Immature natural killer cell (primary cell): ENCODE data around the gene SREBF1. TPM values are rescaled to one million over a fixed set of nuclear protein-coding genes. Genes with fewer than 3 reads are reported as not detected.

Source experiments
- DNase-seq, 3 donors: peaks; one replicate each; pipeline ENCODE4 v3.0.0; 2022; ENCODE audit warnings: mixed read lengths in 1 of 3
- H3K27ac Mint-ChIP-seq, 6 donors: one replicate each; pipeline ENCODE4 v1.8.0; 2020; ENCODE audit warnings: mixed read lengths in 6 of 6, mild to moderate bottlenecking in 5 of 6, inconsistent platforms in 4 of 6, moderate library complexity in 3 of 6
- H3K27me3 Mint-ChIP-seq, 3 donors: one replicate each; pipeline ENCODE4 v1.8.0; 2020 to 2021; ENCODE audit warnings: low read depth in 3 of 3, mild to moderate bottlenecking in 3 of 3, mixed read lengths in 3 of 3, moderate library complexity in 3 of 3, inconsistent platforms in 1 of 3
- H3K36me3 Mint-ChIP-seq, 3 donors: one replicate each; pipeline ENCODE4 v1.8.0; 2020; ENCODE audit warnings: mixed read lengths in 3 of 3, inconsistent platforms in 2 of 3, mild to moderate bottlenecking in 2 of 3
- H3K4me1 Mint-ChIP-seq, 2 donors: one replicate each; pipeline ENCODE4 v1.8.0; 2020; ENCODE audit warnings: inconsistent platforms in 2 of 2, mild to moderate bottlenecking in 2 of 2, mixed read lengths in 2 of 2, moderate library complexity in 1 of 2
- H3K4me3 Mint-ChIP-seq, 5 donors: one replicate each; pipeline ENCODE4 v1.8.0; 2020; ENCODE audit warnings: mild to moderate bottlenecking in 5 of 5, mixed read lengths in 5 of 5, inconsistent platforms in 3 of 5, moderate library complexity in 3 of 5
- H3K9me3 Mint-ChIP-seq, 6 donors: one replicate each; pipeline ENCODE4 v1.8.0; 2020; ENCODE audit warnings: mild to moderate bottlenecking in 6 of 6, mixed read lengths in 6 of 6, inconsistent platforms in 4 of 6, moderate library complexity in 3 of 6
- polyA plus RNA-seq, 3 donors: library from polyadenylated mRNA; unstranded; fragments of 300-500 nt; fragmentation: Illumina TruSeq; gene quantifications; one replicate each; pipeline ENCODE4 v1.2.3, GENCODE V29; 2021

SREBF1 gene
- polyA plus RNA-seq, 3 donors from 2014 or later: 2.9 to 13.4 (median 4.4) TPM

DNA sequence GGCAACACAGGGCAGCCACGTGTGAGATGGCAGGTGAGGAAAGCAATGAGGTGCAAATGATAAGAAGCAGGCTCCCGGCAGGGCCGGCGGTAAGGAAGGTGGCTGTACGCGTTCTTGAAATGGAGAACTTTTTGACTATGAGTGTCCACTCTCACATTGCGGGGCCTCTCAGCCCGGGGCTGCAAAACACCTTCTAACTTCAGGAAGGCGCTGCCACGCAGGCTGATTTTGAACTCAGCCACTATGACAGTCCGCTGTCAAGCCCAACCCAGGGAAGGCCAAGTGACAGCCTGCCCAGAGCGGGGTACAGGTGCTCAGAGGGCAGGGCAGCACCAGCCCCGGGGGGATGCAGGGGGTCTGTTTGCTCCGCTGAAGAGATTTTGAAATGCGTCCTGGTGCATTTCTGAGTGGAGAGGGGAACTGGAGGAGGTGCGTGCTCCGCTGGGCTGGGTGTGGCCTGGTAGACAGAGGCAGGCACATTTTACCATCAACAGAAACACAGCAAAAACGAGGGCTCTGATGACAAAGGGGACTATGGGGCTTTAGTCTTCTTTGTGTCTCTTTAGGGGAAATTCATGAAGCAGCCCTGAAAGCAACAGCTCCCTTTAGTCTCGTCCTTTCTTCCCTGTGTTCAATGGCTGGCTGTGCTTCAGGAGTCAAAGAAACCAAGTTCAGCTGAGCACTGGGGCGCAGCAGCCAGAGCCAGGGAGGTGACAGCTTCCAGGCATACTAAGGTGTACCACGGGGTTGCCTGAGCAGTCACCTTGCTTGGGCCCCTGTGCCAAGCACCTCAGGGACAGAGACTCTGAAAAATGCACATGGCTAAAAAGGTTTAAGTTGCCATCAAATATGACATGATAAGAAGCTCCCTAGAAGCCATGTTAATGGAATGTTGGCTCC lies 14.6 kb upstream of the SREBF1 start:
- no peak for DNase-seq
- Mint-ChIP-seq H3K36me3 (no peaks in the 10 kb centered on the region), H3K9me3 (no peaks in the 10 kb centered on the region), H3K27ac (peak overlapping the region; percentile 90 to 97 (median 96)), H3K4me3 (peak overlapping the region; percentile 70 to 84 (median 79)), H3K27me3 (peaks cover 0 to 21% (median 15%) of the 10 kb centered on the region in 3 donors), H3K4me1 (peaks cover 52 to 54% of the 10 kb centered on the region in 2 donors)

DNA sequence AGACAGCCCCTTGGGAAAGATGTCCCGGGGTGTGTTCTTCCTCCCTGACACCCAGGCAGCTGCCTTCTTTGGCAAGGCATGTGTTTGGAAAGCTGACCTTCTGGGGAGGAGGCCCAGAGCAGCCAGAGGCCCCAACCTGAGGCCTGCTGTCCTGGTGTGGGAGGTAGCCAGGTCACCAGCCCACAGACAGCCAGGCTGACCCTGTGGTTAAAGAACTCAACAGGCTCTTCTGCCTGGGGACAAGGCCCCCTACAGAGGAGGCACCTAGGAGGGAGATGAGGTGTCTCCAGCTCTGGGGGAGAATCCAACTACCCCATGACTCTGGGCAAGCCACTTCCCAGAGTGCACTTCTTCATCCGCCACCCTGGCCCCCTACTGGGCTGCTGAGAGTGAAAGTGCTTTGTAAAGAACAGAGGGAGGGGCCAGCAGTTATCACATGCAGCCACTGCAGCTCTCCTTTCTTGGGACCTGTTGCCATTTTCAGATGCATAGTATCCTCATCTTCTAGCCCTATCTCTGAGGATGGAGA lies 13.1 kb upstream of the SREBF1 start:
- peak; percentile 76 to 79 (median 76) for DNase-seq
- H3K27ac Mint-ChIP-seq: peak overlapping the region; percentile 90 to 97 (median 96)
- peak overlapping the region; percentile 70 to 84 (median 79) for H3K4me3 Mint-ChIP-seq
- no peaks in the 10 kb centered on the region for H3K36me3 Mint-ChIP-seq
- no peaks in the 10 kb centered on the region for H3K9me3 Mint-ChIP-seq
- peaks cover 52 to 57% of the 10 kb centered on the region in 2 donors for H3K4me1 Mint-ChIP-seq
- H3K27me3 Mint-ChIP-seq: peaks cover 0 to 21% (median 13%) of the 10 kb centered on the region in 3 donors

DNA sequence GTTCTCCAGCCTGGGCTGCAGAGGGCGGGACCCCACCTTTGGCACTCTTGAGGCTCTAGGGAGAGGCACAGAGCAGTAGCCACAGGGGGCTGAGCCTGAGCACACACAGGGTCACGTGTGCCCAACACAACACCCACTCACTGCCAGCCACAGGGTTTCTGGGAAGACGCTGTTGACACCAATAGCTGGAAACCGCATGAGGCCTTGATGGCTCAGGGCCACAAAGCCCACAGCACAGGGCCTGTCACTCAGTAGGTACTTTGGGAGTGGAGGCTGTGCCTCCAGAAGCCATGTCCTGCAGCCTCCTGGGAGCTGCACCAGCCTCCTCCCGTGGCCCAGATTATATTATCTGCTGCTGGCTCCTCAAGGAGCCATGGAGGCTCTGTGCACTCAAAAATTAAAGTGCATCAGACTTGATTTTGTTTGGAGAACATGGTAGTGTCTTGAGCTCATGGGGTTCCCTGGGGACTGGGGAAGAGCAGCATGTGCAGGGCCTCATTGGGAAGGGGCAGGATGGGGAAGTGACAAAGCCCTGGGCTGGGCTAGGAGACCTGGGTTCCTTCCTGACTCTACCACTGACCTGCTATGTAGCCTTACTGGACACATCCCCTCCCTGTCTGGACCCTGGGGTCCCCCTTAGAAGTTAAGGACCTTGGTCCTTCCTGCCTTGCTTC lies 12.5 kb upstream of the SREBF1 start:
- H3K36me3 Mint-ChIP-seq: no peaks in the 10 kb centered on the region
- H3K4me1 Mint-ChIP-seq: peaks cover 52 to 57% of the 10 kb centered on the region in 2 donors
- peaks cover 0 to 21% (median 13%) of the 10 kb centered on the region in 3 donors for H3K27me3 Mint-ChIP-seq
- peak overlapping the region; percentile 90 to 97 (median 96) for H3K27ac Mint-ChIP-seq
- peak overlapping the region; percentile 73 to 84 (median 79) for H3K4me3 Mint-ChIP-seq
- no peaks in the 10 kb centered on the region for H3K9me3 Mint-ChIP-seq
- peak; percentile 85 to 87 (median 86) for DNase-seq

DNA sequence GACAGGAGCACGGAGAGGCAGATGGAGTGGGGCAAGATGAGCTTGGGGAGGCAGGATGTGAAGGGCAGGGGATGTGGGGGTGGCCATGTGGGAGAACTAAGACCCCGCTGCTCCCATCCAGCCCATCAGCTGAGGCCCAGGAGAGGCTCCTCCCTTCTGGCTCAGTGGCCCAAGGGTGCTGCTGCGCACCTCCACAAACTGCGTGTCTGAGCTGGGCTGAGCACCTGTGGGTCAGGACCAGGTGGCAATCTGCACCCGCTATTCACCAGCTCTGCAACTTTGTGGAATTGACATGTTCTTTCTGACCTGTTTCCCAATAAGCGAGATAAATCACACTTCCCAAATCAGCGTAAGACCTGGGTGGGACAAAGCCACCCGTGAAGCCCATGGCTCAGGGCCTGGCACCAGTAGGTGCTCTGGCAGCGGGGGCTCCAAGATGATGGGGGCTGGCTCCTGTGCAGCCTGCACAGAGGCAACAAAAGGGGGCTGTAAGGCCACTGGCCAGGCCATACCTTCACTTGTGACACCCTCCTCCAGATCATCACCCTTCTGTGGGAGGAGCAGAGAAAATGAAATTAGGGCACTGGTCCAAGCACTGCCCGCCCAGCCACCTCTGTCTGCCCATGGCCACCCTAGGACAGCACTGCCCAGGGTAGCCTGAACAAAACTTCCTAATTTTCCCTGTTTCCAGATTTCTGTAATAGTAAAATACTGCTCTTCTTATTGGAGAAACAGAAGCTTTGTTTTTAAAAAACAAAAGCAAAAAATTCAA lies 11.7 kb upstream of the SREBF1 start:
- DNase-seq: no peak
- Mint-ChIP-seq H3K27ac (peak overlapping the region; percentile 90 to 97 (median 96)), H3K4me3 (peak overlapping the region; percentile 73 to 84 (median 73)), H3K27me3 (peaks cover 0 to 21% (median 13%) of the 10 kb centered on the region in 3 donors), H3K9me3 (no peaks in the 10 kb centered on the region), H3K36me3 (no peaks in the 10 kb centered on the region), H3K4me1 (peaks cover 52 to 57% of the 10 kb centered on the region in 2 donors)

DNA sequence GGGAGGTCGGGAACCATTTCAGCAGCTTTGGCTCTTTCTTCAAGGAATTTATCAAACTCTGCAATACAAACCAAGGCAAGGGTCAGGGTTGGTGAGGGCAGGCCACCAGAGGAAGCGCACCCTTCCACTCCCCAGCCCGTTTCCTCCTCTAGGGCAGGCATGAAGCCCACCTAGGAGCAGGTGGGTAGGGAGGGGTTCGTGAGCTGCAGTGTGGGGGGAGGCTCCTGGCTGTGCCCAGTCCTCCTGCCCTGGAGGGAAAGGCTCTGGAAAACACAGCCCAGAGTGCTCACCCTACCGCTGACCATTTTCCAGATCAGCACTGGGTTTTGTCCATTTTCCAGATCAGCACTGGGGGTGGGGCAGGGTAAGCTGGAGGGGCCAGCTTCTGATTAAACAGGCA lies 10.9 kb upstream of the SREBF1 start:
- Mint-ChIP-seq H3K27ac (peak overlapping the region in 3 of 6 donors; percentile 13 to 71 (median 37)), H3K27me3 (peaks cover 0 to 21% (median 15%) of the 10 kb centered on the region in 3 donors), H3K36me3 (no peaks in the 10 kb centered on the region), H3K4me1 (peaks cover 52 to 57% of the 10 kb centered on the region in 2 donors), H3K4me3 (peak overlapping the region in 3 of 5 donors; percentile 13 to 36 (median 13)), H3K9me3 (no peaks in the 10 kb centered on the region)
- no peak for DNase-seq

DNA sequence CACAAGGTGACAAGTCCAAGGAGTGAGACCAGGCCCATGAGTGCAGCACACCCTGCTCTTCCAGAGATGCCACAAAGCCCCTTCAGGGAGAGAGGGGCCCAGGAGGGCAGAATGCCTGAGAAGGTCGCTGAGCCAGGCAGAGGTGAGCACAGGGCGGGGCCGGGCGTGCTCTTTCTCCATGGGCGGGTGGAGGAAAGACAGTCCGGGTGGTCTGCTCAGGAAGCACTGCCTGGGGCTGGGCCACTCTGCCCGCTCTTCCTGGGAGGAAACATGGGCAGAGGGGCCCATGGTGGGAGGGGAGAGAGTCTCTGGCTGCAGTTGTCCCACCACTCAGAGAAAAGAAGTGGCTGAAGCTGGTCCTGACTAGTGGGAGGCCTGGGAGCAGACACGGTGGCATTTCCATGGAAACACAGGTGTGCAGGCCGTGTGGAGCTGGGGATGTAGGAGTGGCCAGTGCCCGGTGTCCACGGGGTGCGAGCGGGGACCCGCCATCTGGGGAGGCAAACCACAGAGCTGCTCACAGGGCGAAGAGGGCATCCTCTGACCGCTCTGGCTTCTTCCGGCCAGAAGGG lies 10.4 kb upstream of the SREBF1 start:
- H3K27me3 Mint-ChIP-seq: peaks cover 0 to 21% (median 15%) of the 10 kb centered on the region in 3 donors
- no peaks in the 10 kb centered on the region for H3K36me3 Mint-ChIP-seq
- H3K9me3 Mint-ChIP-seq: no peaks in the 10 kb centered on the region
- DNase-seq: no peak
- peaks cover 50 to 56% of the 10 kb centered on the region in 2 donors for H3K4me1 Mint-ChIP-seq
- peak overlapping the region in 3 of 5 donors; percentile 13 to 36 (median 13) for H3K4me3 Mint-ChIP-seq
- peak overlapping the region in 3 of 6 donors; percentile 24 to 71 (median 37) for H3K27ac Mint-ChIP-seq

DNA sequence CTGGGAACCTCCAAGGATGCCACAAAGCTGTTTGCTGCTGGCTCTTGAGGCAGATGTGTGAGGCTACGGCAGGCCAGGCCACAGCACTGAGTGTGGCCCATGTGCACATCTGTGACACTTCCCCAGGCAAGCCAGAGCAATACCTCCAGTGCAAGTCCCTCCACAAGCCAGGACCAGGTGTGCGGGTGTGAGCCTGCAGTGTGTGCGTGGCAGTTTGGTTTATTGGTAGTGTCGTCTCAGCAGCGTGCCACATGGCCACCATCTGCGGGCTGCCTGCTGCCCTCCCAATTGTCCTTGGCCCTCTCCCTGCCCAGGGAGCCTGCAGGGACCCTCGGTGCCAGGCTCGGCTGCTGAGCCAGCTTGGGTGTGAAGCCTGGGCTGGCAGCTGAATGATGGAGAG lies 9.9 kb upstream of the SREBF1 start:
- DNase-seq: no peak
- peaks cover 0 to 19% (median 15%) of the 10 kb centered on the region in 3 donors for H3K27me3 Mint-ChIP-seq
- peak overlapping the region in 2 of 6 donors; percentile 34 to 53 for H3K27ac Mint-ChIP-seq
- H3K36me3 Mint-ChIP-seq: no peaks in the 10 kb centered on the region
- H3K9me3 Mint-ChIP-seq: no peaks in the 10 kb centered on the region
- H3K4me3 Mint-ChIP-seq: no peak overlapping the region
- H3K4me1 Mint-ChIP-seq: peaks cover 44 to 51% of the 10 kb centered on the region in 2 donors

DNA sequence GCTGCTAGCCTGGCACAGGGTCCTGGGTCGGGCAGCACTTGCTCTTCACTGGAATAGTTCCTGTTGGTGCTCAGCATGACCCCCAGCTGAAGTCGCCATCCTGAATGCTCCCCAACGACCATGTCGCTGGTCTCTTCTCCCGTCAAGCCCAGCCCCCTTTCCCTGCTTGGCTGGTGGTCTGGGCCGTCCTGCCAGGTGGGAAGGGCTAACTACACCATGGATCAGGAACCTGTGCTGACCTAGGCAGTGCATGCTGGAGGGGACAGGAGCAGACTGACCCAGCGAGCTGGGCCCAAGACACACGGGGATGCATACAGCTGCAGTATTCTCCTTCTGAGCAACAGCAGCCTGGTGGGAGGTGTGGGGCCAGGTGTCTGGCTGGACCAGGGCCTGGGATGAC lies 9.2 kb upstream of the SREBF1 start:
- Mint-ChIP-seq H3K4me3 (no peak overlapping the region), H3K4me1 (peaks cover 41 to 48% of the 10 kb centered on the region in 2 donors), H3K27ac (peak overlapping the region in 1 of 6 donors; percentile 28), H3K9me3 (no peaks in the 10 kb centered on the region), H3K27me3 (peaks cover 0 to 16% (median 15%) of the 10 kb centered on the region in 3 donors), H3K36me3 (no peaks in the 10 kb centered on the region)
- DNase-seq: no peak

DNA sequence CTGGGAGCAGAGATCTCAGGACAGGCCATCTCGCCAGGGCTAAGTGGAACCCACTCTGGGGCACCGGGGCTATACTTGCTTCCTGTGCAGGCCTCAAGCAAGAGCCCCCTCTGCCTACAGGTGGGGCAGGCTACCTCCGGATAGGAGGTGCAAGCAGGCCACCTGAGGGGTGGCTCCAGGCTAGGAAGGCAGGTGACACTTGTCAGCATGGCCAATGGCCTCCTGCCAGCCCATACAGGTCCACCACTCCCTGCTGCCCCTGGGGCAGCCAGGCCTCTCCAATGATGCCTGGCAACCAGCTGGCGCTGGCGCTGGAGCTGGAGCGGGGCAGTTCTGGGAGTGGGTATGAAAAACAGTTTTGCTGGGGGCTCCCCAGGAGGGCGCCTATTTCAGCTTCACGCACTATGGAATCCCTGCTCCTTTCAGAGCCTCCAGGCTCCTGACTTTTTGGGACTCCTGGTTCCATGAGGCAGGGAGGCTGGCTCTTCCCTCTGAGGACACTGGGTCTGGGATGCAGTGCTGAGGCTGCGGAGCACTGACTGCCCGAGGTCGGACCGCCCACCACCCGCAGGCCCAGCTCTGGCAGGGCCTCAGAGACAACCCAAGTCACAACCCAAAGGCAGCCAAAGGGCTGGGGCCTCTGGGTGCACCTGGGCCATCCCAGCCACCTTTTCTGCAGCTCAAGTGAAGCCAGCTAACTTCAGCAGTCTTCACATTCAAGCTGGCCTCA lies 8.4 kb upstream of the SREBF1 start:
- H3K36me3 Mint-ChIP-seq: no peaks in the 10 kb centered on the region
- H3K27me3 Mint-ChIP-seq: peaks cover 0 to 12% (median 11%) of the 10 kb centered on the region in 3 donors
- peaks cover 37 to 42% of the 10 kb centered on the region in 2 donors for H3K4me1 Mint-ChIP-seq
- no peaks in the 10 kb centered on the region for H3K9me3 Mint-ChIP-seq
- H3K27ac Mint-ChIP-seq: no peak overlapping the region
- no peak for DNase-seq
- no peak overlapping the region for H3K4me3 Mint-ChIP-seq

DNA sequence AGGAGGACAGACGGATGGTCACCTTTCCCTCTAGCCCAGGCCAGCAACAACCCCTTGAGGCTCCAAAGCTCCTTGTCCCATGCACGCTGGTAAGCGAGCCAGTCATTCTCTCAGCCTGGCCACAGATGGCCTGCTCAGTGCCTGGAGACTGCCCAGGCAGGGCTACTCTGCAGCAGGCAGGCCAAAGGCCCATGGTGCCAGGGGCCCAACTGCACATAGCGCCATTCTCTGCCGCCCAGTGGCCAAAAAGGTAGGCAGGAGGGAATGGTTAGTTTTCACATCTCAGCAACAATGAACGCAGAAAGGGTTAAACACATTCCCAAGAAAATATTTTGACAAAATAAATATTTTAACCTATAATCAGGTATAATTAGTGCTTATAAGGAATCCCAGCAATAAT lies 7.7 kb upstream of the SREBF1 start:
- no peak overlapping the region for H3K4me3 Mint-ChIP-seq
- peaks cover 2 to 10% (median 8%) of the 10 kb centered on the region in 3 donors for H3K27me3 Mint-ChIP-seq

DNA sequence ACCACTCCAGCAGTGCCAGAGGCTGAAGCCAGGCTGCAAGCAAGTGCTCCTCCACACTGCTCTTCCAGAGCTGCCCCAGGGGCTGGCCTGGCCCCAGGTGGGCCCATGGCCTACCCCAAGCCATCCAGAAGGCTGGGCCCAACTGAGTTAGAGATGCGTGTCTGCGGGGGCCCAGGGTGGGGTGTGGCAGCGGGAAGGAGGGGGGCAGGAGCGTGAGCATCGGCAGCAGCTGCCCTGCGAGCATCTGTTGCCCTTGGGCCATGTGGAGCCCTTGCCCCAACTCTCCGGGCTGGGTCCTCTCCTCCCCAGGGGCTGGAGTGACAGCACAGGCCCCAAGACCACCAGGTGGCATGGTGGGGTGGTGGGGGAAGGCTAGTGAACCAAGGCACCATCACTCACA lies 7.3 kb upstream of the SREBF1 start:
- peaks cover 33 to 40% of the 10 kb centered on the region in 2 donors for H3K4me1 Mint-ChIP-seq

More for the DNA sequence above, 7.7 kb upstream of the SREBF1 start:
- no peak for DNase-seq
- Mint-ChIP-seq H3K9me3 (no peaks in the 10 kb centered on the region), H3K36me3 (no peaks in the 10 kb centered on the region), H3K27ac (no peak overlapping the region), H3K4me1 (peaks cover 33 to 40% of the 10 kb centered on the region in 2 donors)

DNA sequence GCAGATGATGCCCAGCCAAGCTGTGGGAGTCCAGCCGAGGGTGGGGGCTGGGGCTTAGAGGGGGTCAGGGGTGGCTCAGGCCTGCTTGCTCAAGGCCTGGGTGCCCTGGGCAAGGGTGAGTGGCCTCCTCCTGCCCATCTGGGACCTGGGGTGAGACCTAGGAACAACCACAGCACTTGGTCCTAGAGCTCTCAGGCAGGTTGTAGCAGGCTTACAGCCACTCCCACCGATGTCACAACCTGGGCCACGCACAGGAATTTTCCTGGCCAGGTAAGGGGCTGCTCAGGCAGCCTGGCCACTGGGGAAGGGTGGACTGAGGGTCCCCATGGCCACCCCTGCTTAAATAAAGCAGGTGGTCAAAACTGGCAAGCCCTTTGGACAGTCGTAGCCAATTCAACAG lies 6.3 kb upstream of the SREBF1 start:
- Mint-ChIP-seq H3K4me1 (peaks cover 24 to 38% of the 10 kb centered on the region in 2 donors), H3K9me3 (no peaks in the 10 kb centered on the region), H3K27me3 (peaks cover 2 to 6% (median 4%) of the 10 kb centered on the region in 3 donors), H3K36me3 (no peaks in the 10 kb centered on the region), H3K27ac (no peak overlapping the region), H3K4me3 (no peak overlapping the region)
- DNase-seq: no peak

More for the DNA sequence above, 7.3 kb upstream of the SREBF1 start:
- Mint-ChIP-seq H3K27ac (no peak overlapping the region), H3K27me3 (peaks cover 4 to 7% (median 5%) of the 10 kb centered on the region in 3 donors), H3K36me3 (no peaks in the 10 kb centered on the region), H3K4me3 (no peak overlapping the region), H3K9me3 (no peaks in the 10 kb centered on the region)
- no peak for DNase-seq
